Upper lobe of left lung (tissue), 6 donors: ENCODE results near the gene RPL7L1. TPM values are rescaled to one million over a fixed set of nuclear protein-coding genes. Genes with fewer than 3 reads are reported as not detected.
"Not testable (repeated sequence)": the region's sequence is repeated elsewhere in the genome, so short reads cannot be mapped to it uniquely, and the experiment has no call there.

Experiments
- ATAC-seq, 2 donors: fragments of 200-7000 bp; cut with Tn5 transposase; one replicate each; pipeline ENCODE4 v1.9.1; 2022; ENCODE audit warnings: mild to moderate bottlenecking in 2 of 2, moderate library complexity in 2 of 2; ENCODE audit not compliant: low FRiP score in 2 of 2
- DNase-seq, 2 donors: peaks; one replicate each; pipeline ENCODE4 v3.0.0-alpha.2; 2019 to 2020
- H3K27ac ChIP-seq, 4 donors: fragments of 200-600 bp; sonication (generic); one replicate each; pipeline ENCODE4 v1.5.1; 2016 to 2019
- H3K27me3 ChIP-seq, 4 donors: fragments of 200-600 bp; sonication (generic); one replicate each; pipeline ENCODE4 v1.5.1; 2017 to 2019
- H3K36me3 ChIP-seq, 4 donors: fragments of 200-600 bp; sonication (generic); one replicate each; pipeline ENCODE4 v1.5.1; 2016 to 2019
- H3K4me1 ChIP-seq, 4 donors: fragments of 200-600 bp; sonication (generic); one replicate each; pipeline ENCODE4 v1.5.1; 2018 to 2019
- H3K4me3 ChIP-seq, 4 donors: fragments of 200-600 bp; sonication (generic); one replicate each; pipeline ENCODE4 v1.5.1; 2017 to 2019; ENCODE audit warnings: mild to moderate bottlenecking in 2 of 4, moderate library complexity in 1 of 4
- H3K9me3 ChIP-seq, 4 donors: fragments of 200-600 bp; sonication (generic); one replicate each; pipeline ENCODE4 v1.5.1; 2018 to 2019
- EP300 ChIP-seq, 4 donors: sonication (generic); formaldehyde crosslinking; IDR thresholded peaks; one replicate each; pipeline ENCODE4 v1.5.1; 2017; ENCODE audit warnings: antibody characterized with exemption in 4 of 4, control low read depth in 2 of 4
- POLR2A ChIP-seq, 4 donors: fragments of 450-650 bp; IDR thresholded peaks; one replicate each; pipeline ENCODE4 v1.5.1; 2016 to 2017; ENCODE audit warnings: antibody characterized with exemption in 4 of 4, mild to moderate bottlenecking in 2 of 4
- POLR2AphosphoS5 ChIP-seq, 2 donors: sonication (generic); formaldehyde crosslinking; IDR thresholded peaks; one replicate each; pipeline ENCODE4 v1.5.1; 2017; ENCODE audit warnings: antibody characterized with exemption in 2 of 2
- WGBS, 2 donors: methylation state at CpG; one replicate each; pipeline ENCODE4 v1.1.5; 2017 to 2018; 5-methylcytosine and 5-hydroxymethylcytosine counted together
- total RNA-seq, 6 donors: library from RNA; depleted of rRNA in 4 of 6; stranded (reverse); fragments of >200 nt in 4 of 6; gene quantifications; one replicate each; pipeline versions ENCODE4 v1.1.0 to v1.2.1, GENCODE V29; 2016 to 2021
- TF ChIP-seq, protein P1 (sequence below), 6 experiments: fragments of 450-650 bp in 4 of 6; fragments of 200-600 bp in 2 of 6; sonication (generic) in 2 of 6; IDR thresholded peaks; one replicate each; pipeline ENCODE4 v1.5.1; 2016 to 2019; ENCODE audit warnings: antibody characterized with exemption in 6 of 6
- donor health status: DM: no; HTN: no; CAD: no; lungs with moderate emphysema.
- donor health status: DM: no; HTN: yes; CAD: no; lungs with severe emphysema.

The RPL7L1 gene
- total RNA-seq, 6 donors from 2014 or later = 41.7 to 81.5 (median 58.2) TPM

DNA sequence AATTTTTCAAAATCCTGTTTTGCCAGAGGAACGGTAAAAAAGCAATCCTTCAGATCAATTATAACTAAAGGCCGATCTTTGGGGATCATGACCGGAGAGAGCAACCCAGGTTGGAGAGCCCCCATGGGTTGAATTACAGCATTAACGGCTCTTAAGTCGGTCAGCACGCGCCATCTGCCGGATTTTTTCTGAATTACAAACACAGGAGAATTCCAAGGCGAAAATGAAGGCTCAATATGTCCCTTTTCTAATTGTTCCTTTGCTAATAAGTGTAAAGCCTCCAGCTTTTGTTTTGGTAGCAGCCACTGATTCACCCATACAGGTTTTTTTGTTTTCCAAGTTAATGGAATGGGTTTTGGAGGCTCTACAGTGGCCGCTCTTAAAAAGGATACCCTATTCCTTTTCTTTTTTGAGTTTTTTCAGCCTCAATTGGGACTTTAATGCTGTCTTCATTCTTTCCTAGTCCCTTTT is 19.5 kb downstream of the RPL7L1 start:
- ATAC-seq = no peak
- Histone ChIP-seq H3K36me3 (no peaks in the 10 kb centered on the region), H3K27ac (no peak overlapping the region), H3K27me3 (no peaks in the 10 kb centered on the region), H3K4me1 (peaks cover 0 to 18% (median 5%) of the 10 kb centered on the region in 4 donors), H3K9me3 (no peaks in the 10 kb centered on the region), H3K4me3 (no peak overlapping the region)
- WGBS, 2 donors = 10 to 12% methylated on average over 10 of the region's 10 CpGs
- TF ChIP-seq POLR2A (IDR thresholded peaks at IDR 0.05) (no peak), EP300 (IDR thresholded peaks at IDR 0.05) (no peak), POLR2AphosphoS5 (IDR thresholded peaks at IDR 0.05) (no peak)
- TF ChIP-seq, protein P1, sequence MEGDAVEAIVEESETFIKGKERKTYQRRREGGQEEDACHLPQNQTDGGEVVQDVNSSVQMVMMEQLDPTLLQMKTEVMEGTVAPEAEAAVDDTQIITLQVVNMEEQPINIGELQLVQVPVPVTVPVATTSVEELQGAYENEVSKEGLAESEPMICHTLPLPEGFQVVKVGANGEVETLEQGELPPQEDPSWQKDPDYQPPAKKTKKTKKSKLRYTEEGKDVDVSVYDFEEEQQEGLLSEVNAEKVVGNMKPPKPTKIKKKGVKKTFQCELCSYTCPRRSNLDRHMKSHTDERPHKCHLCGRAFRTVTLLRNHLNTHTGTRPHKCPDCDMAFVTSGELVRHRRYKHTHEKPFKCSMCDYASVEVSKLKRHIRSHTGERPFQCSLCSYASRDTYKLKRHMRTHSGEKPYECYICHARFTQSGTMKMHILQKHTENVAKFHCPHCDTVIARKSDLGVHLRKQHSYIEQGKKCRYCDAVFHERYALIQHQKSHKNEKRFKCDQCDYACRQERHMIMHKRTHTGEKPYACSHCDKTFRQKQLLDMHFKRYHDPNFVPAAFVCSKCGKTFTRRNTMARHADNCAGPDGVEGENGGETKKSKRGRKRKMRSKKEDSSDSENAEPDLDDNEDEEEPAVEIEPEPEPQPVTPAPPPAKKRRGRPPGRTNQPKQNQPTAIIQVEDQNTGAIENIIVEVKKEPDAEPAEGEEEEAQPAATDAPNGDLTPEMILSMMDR (IDR thresholded peaks at IDR 0.05) = peak; percentile 60 to 94 (median 79)
- DNase-seq = peak in 1 of 2 donors; percentile 80

DNA sequence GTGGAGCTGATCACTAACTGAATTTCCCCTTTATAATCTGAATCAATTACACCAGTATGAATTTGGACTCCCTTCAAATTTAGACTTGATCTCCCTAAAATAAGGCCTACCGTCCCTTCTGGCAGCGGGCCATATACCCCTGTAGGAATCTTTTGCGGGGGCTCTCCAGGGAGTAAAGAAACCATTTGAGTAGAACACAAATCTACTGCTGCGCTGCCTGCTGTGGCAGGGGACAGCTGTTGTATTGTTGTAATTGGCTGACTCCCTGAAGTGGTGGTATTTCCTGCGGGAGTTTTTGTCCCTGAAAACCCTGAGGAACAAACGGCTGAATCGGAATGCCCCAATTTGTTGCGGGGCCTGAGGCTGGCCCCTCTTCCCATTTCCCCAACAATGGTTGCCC is 20.5 kb downstream of the RPL7L1 start:
- Histone ChIP-seq H3K36me3 (no peaks in the 10 kb centered on the region), H3K4me3 (no peak overlapping the region), H3K27me3 (no peaks in the 10 kb centered on the region), H3K27ac (no peak overlapping the region), H3K9me3 (no peaks in the 10 kb centered on the region), H3K4me1 (peaks cover 0 to 18% (median 5%) of the 10 kb centered on the region in 4 donors)
- WGBS, 2 donors = 57 to 77% methylated on average over 8 of the region's 8 CpGs
- TF ChIP-seq POLR2AphosphoS5 (IDR thresholded peaks at IDR 0.05) (no peak), EP300 (IDR thresholded peaks at IDR 0.05) (no peak), POLR2A (IDR thresholded peaks at IDR 0.05) (no peak)
- TF ChIP-seq, protein P1 (IDR thresholded peaks at IDR 0.05) = no peak
- ATAC-seq = no peak
- DNase-seq = no peak

DNA sequence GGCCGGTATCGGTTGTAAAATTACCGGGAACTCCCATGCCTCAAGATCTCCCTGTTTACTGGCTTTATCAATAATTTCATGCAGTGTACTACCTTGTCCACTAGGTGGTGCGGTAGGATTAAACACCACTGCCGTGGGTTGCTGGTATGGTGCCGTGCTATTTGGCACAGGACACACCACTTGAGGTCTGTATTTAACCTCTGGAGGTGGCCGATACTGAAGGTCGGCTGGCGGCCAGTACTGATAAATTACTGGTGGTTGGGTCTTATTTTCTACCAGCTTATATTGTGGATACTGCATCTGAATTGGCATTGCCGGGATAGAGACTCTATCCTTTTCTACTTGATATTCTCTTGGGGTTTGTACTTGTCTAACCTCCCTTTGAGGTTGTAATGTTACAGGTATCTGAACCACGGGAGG is 22.1 kb downstream of the RPL7L1 start:
- no peaks in the 10 kb centered on the region for H3K9me3 ChIP-seq
- peaks cover 0 to 18% (median 5%) of the 10 kb centered on the region in 4 donors for H3K4me1 ChIP-seq
- peak in 1 of 2 donors; percentile 89 for DNase-seq
- TF ChIP-seq, protein P1 (IDR thresholded peaks at IDR 0.05) = peak; percentile 85 to 93 (median 88)
- TF ChIP-seq EP300 (IDR thresholded peaks at IDR 0.05) = no peak
- H3K4me3 ChIP-seq = peak overlapping the region in 1 of 4 donors; percentile 17
- H3K27me3 ChIP-seq = no peaks in the 10 kb centered on the region
- H3K36me3 ChIP-seq = no peaks in the 10 kb centered on the region
- ATAC-seq = peak; percentile 96 to 97
- no peak overlapping the region for H3K27ac ChIP-seq
- WGBS, 2 donors = 3 to 5% methylated on average over 11 of the region's 11 CpGs

DNA sequence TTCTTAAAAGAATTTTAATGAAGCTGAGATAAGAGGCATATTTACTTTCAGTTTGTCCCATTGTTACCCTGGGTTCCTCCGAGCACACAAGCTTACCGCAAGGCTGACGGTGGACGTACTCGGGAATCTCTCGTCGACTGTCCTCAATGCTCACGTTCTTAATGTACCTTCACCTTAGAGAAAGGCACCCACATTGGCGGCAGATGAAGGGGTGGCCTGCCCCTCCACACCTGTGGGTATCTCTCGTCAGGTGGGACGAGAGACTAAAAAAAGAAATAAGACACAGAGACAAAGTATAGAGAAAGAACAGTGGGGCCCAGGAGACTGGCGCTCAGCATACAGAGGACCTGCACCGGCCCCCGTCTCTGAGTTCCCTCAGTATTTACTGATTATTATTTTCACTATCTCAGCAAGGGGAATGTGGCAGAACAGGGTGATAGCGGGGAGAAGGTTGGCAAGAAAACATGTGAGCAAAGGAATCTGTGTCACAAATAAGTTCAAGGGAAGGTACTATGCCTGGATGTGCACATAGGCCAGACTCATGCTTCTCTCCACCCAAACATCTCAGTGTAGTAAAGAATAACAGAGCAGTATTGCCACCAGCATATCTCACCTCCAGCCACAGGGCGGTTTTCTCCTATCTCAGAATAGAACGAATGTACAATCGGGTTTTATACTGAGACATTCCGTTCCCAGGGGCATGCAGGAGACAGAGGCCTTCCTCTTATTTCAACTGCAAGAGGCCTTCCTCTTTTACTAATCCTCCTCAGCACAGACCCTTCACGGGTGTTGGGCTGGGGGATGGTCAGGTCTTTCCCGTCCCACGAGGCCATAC is 23.2 kb downstream of the RPL7L1 start:
- WGBS, 2 donors = 72 to 80% methylated on average over 19 to 22 of the region's 22 CpGs
- H3K9me3 ChIP-seq = not testable (repeated sequence)

DNA sequence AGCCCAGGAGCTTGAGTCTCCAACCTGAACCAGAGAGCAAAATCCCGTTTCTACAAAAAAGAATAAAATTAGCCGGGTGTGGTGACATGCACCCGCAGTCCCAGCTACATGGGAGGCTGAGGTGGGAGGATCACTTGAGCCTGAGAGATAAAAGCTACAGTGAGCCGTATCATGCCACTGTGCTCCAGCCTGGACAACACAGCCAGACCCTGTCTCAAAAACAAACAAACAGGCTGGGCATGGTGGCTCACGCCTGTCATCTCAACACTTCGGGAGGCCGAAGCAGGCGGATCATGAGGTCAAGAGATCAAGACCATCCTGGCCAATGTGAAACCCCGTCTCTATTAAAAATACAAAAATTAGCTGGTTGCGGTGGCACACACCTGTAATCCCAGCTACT is 25.1 kb downstream of the RPL7L1 start:
- DNase-seq (no peak), ATAC-seq (no peak)
- Histone ChIP-seq H3K4me3 (no peak overlapping the region), H3K36me3 (no peaks in the 10 kb centered on the region), H3K4me1 (peaks cover 0 to 11% (median 3%) of the 10 kb centered on the region in 4 donors), H3K27me3 (no peaks in the 10 kb centered on the region), H3K9me3 (no peaks in the 10 kb centered on the region), H3K27ac (no peak overlapping the region)
- TF ChIP-seq POLR2A (IDR thresholded peaks at IDR 0.05) = no peak
- no peak for TF ChIP-seq POLR2AphosphoS5 (IDR thresholded peaks at IDR 0.05)
- TF ChIP-seq EP300 (IDR thresholded peaks at IDR 0.05) = no peak
- TF ChIP-seq, protein P1 (IDR thresholded peaks at IDR 0.05) = no peak
- 96 to 97% methylated on average over 10 of the region's 10 CpGs for WGBS, 2 donors

More for the DNA sequence above, 23.2 kb downstream of the RPL7L1 start:
- peaks cover 0 to 18% (median 5%) of the 10 kb centered on the region in 4 donors for H3K4me1 ChIP-seq
- H3K27ac ChIP-seq, H3K27me3 ChIP-seq, ATAC-seq, DNase-seq, H3K36me3 ChIP-seq: not testable (repeated sequence)
- peak overlapping the region in 2 of 4 donors; percentile 8 to 17 for H3K4me3 ChIP-seq
